Ovary (tissue), 9 donors: ENCODE data around the gene GBP2. TPM values are rescaled to one million over a fixed set of nuclear protein-coding genes. Genes with fewer than 3 reads are reported as not detected.

Experiments
- DNase-seq, 5 donors: peaks; one replicate each; pipeline ENCODE4 v3.0.0-alpha.2; 2019 to 2020
- H3K27ac ChIP-seq, 2 donors: fragments of 200-600 bp; one replicate each; pipeline versions ENCODE4 v1.5.1 to v1.8.0; 2019 to 2022
- H3K27me3 ChIP-seq: fragments of 200-600 bp; one replicate; pipeline ENCODE4 v1.8.0; 2022
- H3K36me3 ChIP-seq: fragments of 200-600 bp; sonication (generic); one replicate; pipeline ENCODE4 v1.5.1; 2019
- H3K4me1 ChIP-seq: one replicate; pipeline ENCODE4 v1.8.1; 2013; ENCODE audit warnings: mild to moderate bottlenecking, moderate library complexity; ENCODE audit not compliant: insufficient read depth
- H3K4me3 ChIP-seq: fragments of 200-600 bp; sonication (generic); one replicate; pipeline ENCODE4 v1.5.1; 2017
- H3K9me3 ChIP-seq, 2 donors: fragments of 200-600 bp in 1 of 2; sonication (generic) in 1 of 2; one replicate each; pipeline versions ENCODE4 v1.5.1 to v1.8.1; 2013 to 2019; ENCODE audit warnings: mild to moderate bottlenecking in 1 of 2, moderate library complexity in 1 of 2
- EP300 ChIP-seq: sonication (generic); formaldehyde crosslinking; IDR thresholded peaks from one replicate; pipeline ENCODE4 v1.6.1; 2017; ENCODE audit warnings: antibody characterized with exemption
- POLR2A ChIP-seq: fragments of 450-650 bp; IDR thresholded peaks from one replicate; pipeline ENCODE4 v1.6.1; 2017; ENCODE audit warnings: antibody characterized with exemption, mild to moderate bottlenecking, moderate library complexity
- WGBS, 3 donors: extraction: QIAGEN DNeasy Blood & Tissue Kit in 1 of 3; methylation state at CpG; one replicate each; pipeline versions ENCODE4 v1.1.5 to v1.1.7; 2013 to 2017; 5-methylcytosine and 5-hydroxymethylcytosine counted together
- intact Hi-C, 4 donors: fragments of 100-400 bp; cut with DNase I; formaldehyde crosslinking; loops; one replicate each; pipeline versions ENCODE4 v1.11.0 to v1.15.1; 2022 to 2023
- polyA plus RNA-seq, 2 donors: library from polyadenylated mRNA; stranded (reverse); fragments of 200-250 nt in 1 of 2; fragments of 350-450 nt in 1 of 2; fragmentation: Illumina TruSeq in 1 of 2; extraction: RNeasy Lipid Tissue Mini Kit (QIAGEN cat#74804) in 1 of 2; gene quantifications; one replicate each; pipeline ENCODE4 v1.2.3, GENCODE V29; 2013 to 2014
- total RNA-seq, 7 donors: library from RNA; depleted of rRNA in 2 of 7; stranded (reverse); fragments of >200 nt in 2 of 7; fragmentation: NEBNext Ultra II Directional in 3 of 7; extraction: Animal tissue kit (Norgen Biotek cat#: 25700) in 3 of 7; gene quantifications; one replicate each; pipeline versions ENCODE4 v1.1.0 to v1.2.4, GENCODE V29; 2016 to 2023
- TF ChIP-seq, protein P1 (sequence below), 3 donors: fragments of 450-650 bp in 2 of 3; fragments of 200-600 bp in 1 of 3; IDR thresholded peaks; one replicate each; pipeline versions ENCODE4 v1.5.1 to v1.8.0; 2016 to 2022; ENCODE audit warnings: antibody characterized with exemption in 3 of 3, mild to moderate bottlenecking in 1 of 3
- donor health status: DM: no; HTN: no; CAD: no; lungs with moderate emphysema.
- donor health status: DM: no; HTN: no; CAD: no.
- donor health status: Bipolar disorder and iron deficiency.
- donor health status: DM: yes; HTN: yes; CAD: no.
- donor health status: DM: no; HTN: no; CAD: no.
- donor health status: DM: yes; HTN: yes; CAD: no.

Gene GBP2
- total and polyA plus RNA-seq, 9 donors = 39.3 to 237 (median 74.9) TPM

- Histone ChIP-seq H3K27ac (peak overlapping the region; percentile 74 to 77), H3K27me3 (no peaks in the 10 kb centered on the region), H3K36me3 (no peaks in the 10 kb centered on the region), H3K9me3 (no peaks in the 10 kb centered on the region), H3K4me3 (peak overlapping the region; percentile 52), H3K4me1 (no peaks in the 10 kb centered on the region)
- intact Hi-C loops = no loop called here
- TF ChIP-seq EP300 (no peak), POLR2A (no peak)
- TF ChIP-seq, protein P1, sequence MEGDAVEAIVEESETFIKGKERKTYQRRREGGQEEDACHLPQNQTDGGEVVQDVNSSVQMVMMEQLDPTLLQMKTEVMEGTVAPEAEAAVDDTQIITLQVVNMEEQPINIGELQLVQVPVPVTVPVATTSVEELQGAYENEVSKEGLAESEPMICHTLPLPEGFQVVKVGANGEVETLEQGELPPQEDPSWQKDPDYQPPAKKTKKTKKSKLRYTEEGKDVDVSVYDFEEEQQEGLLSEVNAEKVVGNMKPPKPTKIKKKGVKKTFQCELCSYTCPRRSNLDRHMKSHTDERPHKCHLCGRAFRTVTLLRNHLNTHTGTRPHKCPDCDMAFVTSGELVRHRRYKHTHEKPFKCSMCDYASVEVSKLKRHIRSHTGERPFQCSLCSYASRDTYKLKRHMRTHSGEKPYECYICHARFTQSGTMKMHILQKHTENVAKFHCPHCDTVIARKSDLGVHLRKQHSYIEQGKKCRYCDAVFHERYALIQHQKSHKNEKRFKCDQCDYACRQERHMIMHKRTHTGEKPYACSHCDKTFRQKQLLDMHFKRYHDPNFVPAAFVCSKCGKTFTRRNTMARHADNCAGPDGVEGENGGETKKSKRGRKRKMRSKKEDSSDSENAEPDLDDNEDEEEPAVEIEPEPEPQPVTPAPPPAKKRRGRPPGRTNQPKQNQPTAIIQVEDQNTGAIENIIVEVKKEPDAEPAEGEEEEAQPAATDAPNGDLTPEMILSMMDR (IDR thresholded peaks at IDR 0.05) = no peak
- WGBS, 3 donors = 13 to 22% (median 14%) methylated on average over 3 of the region's 3 CpGs
- no peak for DNase-seq
Measured at GRCh38 chr1:89125240-89125912, 538 bp downstream of the GBP2 start.

DNA sequence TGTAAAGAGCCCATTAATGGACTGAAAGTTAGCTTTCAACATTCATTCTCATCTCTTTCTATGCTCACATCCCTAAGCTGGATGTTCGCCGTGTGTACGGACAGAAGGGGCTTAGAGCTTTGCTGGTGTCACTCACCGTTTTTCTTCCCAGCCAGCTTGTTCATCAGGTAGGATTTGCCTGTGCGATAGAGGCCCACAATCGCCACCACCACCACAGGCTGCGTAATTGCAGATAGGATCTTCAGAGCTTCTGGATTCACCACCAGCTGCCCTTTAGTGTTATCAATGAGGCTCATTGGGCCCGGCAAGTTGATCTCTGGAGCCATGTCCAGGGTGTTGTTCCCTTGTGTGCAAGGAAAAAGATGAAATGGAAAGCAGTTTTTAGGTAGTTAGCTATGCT, 4.3 kb downstream of the GBP2 start:
- Histone ChIP-seq H3K9me3 (no peaks in the 10 kb centered on the region), H3K27me3 (no peaks in the 10 kb centered on the region), H3K4me1 (no peaks in the 10 kb centered on the region), H3K4me3 (no peak overlapping the region), H3K36me3 (no peaks in the 10 kb centered on the region), H3K27ac (no peak overlapping the region)
- 96 to 98% (median 96%) methylated on average over 8 of the region's 8 CpGs for WGBS, 3 donors
- no peak for DNase-seq
- intact Hi-C loops = no loop called here
- TF ChIP-seq EP300 (no peak), POLR2A (no peak)
- TF ChIP-seq, protein P1 (IDR thresholded peaks at IDR 0.05) = no peak

DNA sequence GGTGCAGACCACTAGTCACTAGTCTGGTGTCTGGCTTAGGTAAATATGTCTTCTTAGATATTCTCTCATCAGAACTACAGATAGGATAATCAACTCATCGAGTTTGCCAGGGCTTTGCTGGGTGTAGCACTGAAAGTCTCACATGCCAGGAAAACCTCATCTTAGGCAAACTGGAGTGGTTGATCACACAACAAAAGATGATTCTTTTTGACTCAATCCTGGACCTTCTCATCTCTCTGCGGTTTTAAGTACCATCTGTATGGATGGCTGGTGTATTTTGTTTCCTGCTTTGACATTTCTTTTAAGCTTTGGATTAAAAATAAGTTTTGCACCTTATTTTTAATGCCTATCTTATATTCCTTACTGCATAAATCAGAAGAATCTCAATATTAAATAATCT, 11.3 kb downstream of the GBP2 start:
- intact Hi-C loops = no loop called here
- H3K27ac ChIP-seq = no peak overlapping the region

GRCh38 chr1:89112871-89113613, 12.9 kb downstream of the GBP2 start:
- DNase-seq = no peak
- H3K4me3 ChIP-seq = no peak overlapping the region
- no peaks in the 10 kb centered on the region for H3K4me1 ChIP-seq
- intact Hi-C loops = no loop called here
- no peak for TF ChIP-seq POLR2A
- TF ChIP-seq EP300 = no peak
- TF ChIP-seq, protein P1 (IDR thresholded peaks at IDR 0.05) = no peak
- 54 to 61% (median 56%) methylated on average over 5 of the region's 5 CpGs for WGBS, 3 donors
- H3K27ac ChIP-seq = no peak overlapping the region
- H3K36me3 ChIP-seq = no peaks in the 10 kb centered on the region
- no peaks in the 10 kb centered on the region for H3K9me3 ChIP-seq
- no peaks in the 10 kb centered on the region for H3K27me3 ChIP-seq

More for the DNA sequence above, 11.3 kb downstream of the GBP2 start:
- Histone ChIP-seq H3K4me1 (no peaks in the 10 kb centered on the region), H3K9me3 (no peaks in the 10 kb centered on the region), H3K4me3 (no peak overlapping the region), H3K27me3 (no peaks in the 10 kb centered on the region), H3K36me3 (no peaks in the 10 kb centered on the region)
- DNase-seq = no peak
- TF ChIP-seq EP300 (no peak), POLR2A (no peak)
- TF ChIP-seq, protein P1 (IDR thresholded peaks at IDR 0.05) = no peak
- 85 to 90% (median 88%) methylated on average over 2 of the region's 2 CpGs for WGBS, 3 donors
